Kidney (tissue), 14 donors: Measurements from ENCODE around the gene SKI. TPM values are rescaled to one million over a fixed set of nuclear protein-coding genes. Genes with fewer than 3 reads are reported as not detected.

ENCODE experiments used
- DNase-seq, 5 donors: peaks; one replicate each; pipeline ENCODE4 v3.0.0-alpha.2; 2013 to 2020
- FAIRE-seq: peaks from 2 replicates; lab custom pipeline; 2012; peaks lifted over from hg19 to GRCh38; lab: Jason Lieb, UNC
- H3K27ac ChIP-seq, 2 donors: one replicate each; pipeline ENCODE4 v1.7.0; 2013; ENCODE audit warnings: low read depth in 2 of 2, low read length in 2 of 2, inconsistent platforms in 1 of 2
- H3K27me3 ChIP-seq: one replicate; pipeline ENCODE4 v1.7.1; 2013; ENCODE audit warnings: low read length, inconsistent platforms; ENCODE audit not compliant: control insufficient read depth, insufficient read depth
- H3K36me3 ChIP-seq, 3 donors: one replicate each; pipeline versions ENCODE4 v1.7.0 to v1.7.1; 2013; ENCODE audit warnings: low read length in 3 of 3, control low read depth in 1 of 3, inconsistent platforms in 1 of 3; ENCODE audit not compliant: insufficient read depth in 3 of 3, control insufficient read depth in 2 of 3
- H3K4me1 ChIP-seq, 3 donors: one replicate each; pipeline versions ENCODE4 v1.7.0 to v1.7.1; 2013; ENCODE audit warnings: low read length in 3 of 3, inconsistent platforms in 1 of 3, low read depth in 1 of 3; ENCODE audit not compliant: control insufficient read depth in 2 of 3, insufficient read depth in 2 of 3
- H3K4me3 ChIP-seq, 3 donors: one replicate each; pipeline versions ENCODE4 v1.7.0 to v1.8.1; 2013; ENCODE audit warnings: low read length in 3 of 3, control low read depth in 1 of 3, inconsistent platforms in 1 of 3
- H3K9ac ChIP-seq, 3 donors: one replicate each; pipeline versions ENCODE4 v1.7.0 to v1.7.1; 2013; ENCODE audit warnings: low read length in 3 of 3, control low read depth in 1 of 3, inconsistent platforms in 1 of 3
- H3K9me3 ChIP-seq, 3 donors: one replicate each; pipeline versions ENCODE4 v1.7.0 to v1.7.1; 2013; ENCODE audit warnings: low read length in 3 of 3, control low read depth in 1 of 3, inconsistent platforms in 1 of 3; ENCODE audit not compliant: control insufficient read depth in 2 of 3, insufficient read depth in 1 of 3
- intact Hi-C: fragments of 100-400 bp; cut with DNase I; formaldehyde crosslinking; loops from one replicate; pipeline ENCODE4 v1.11.1; 2022
- polyA plus RNA-seq: library from polyadenylated mRNA; stranded (reverse); fragments of 350-450 nt; fragmentation: Illumina TruSeq; extraction: RNeasy Lipid Tissue Mini Kit (QIAGEN cat#74804); gene quantifications from one replicate; pipeline ENCODE4 v1.2.3, GENCODE V29; 2014; ENCODE audit warnings: low read depth, low replicate concordance; ENCODE audit not compliant: insufficient read depth
- total RNA-seq: library from RNA; stranded (reverse); fragmentation: NEBNext Ultra II Directional; extraction: Animal tissue kit (Norgen Biotek cat#: 25700); gene quantifications from one replicate; pipeline ENCODE4 v1.2.1, GENCODE V29; 2021
- TF ChIP-seq, protein P1 (sequence below): IDR thresholded peaks from 3 replicates; pipeline ENCODE4 v1.5.1; 2012; ENCODE audit warnings: mild to moderate bottlenecking, moderate library complexity, borderline replicate concordance; ENCODE audit not compliant: insufficient read depth; ENCODE audit errors: extremely low read depth
- donor health status: control.
- donor health status: control.
- donor health status: control.
- donor health status: control.
- donor health status: control.
- donor health status: DM: yes; HTN: yes; CAD: no.
- donor health status: Normal renal cell carcinoma (clear cell type).

The SKI gene
- total and polyA plus RNA-seq, 2 donors from 2014 or later = 9.2 to 78.6 TPM

DNA sequence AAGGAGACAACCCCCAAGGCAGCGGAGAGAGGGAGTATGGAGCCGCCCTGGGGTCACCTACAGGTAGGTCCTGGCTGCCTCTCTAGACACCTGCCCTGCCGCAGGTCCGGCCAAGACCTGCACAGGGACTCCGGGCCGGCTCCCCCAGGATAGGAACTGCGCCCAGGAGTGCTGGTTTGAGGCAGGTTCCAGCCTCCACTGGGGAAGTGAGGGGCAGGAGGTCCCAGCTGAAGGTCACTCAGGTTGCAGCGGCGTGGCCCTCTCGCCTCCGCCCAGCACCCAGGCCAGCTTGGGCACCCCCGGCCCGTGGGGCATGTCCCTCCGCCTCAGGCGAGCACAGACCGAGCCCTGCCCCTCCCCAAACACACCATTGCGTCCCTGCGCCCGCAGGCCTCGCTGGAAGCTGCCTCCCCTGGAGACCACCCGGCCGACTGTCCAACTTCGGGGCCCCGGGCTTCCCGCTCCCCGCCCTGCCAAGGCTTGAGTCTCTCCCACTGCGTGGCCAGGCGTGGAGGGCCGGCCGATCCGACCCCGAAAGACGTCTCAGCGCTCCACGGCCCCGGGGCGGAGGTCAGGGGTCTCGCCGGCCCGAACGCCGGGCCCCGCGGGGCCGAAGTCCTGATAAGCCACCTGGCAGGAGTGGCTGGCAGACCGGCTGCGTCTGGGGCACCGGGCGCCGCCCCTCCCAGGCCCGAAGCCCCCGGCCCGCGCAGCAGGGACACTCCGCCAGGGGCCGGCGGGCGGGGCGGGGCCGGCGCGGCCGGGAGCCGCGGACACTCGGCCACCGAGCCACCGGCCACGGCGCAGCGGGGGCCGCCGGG, 1.4 kb upstream of the SKI start:
- Histone ChIP-seq H3K4me1 (peaks cover 0 to 23% (median 5%) of the 10 kb centered on the region in 3 donors), H3K9ac (peak overlapping the region in 1 of 3 donors; percentile 58), H3K4me3 (peak overlapping the region in 2 of 3 donors; percentile 46 to 47), H3K9me3 (no peaks in the 10 kb centered on the region), H3K27ac (peak overlapping the region; percentile 98 to 99), H3K27me3 (no peaks in the 10 kb centered on the region), H3K36me3 (no peaks in the 10 kb centered on the region)
- FAIRE-seq (no peak), DNase-seq (peak in 2 of 5 donors; percentile 84 to 90)
- intact Hi-C loops = no loop called here
- TF ChIP-seq, protein P1, sequence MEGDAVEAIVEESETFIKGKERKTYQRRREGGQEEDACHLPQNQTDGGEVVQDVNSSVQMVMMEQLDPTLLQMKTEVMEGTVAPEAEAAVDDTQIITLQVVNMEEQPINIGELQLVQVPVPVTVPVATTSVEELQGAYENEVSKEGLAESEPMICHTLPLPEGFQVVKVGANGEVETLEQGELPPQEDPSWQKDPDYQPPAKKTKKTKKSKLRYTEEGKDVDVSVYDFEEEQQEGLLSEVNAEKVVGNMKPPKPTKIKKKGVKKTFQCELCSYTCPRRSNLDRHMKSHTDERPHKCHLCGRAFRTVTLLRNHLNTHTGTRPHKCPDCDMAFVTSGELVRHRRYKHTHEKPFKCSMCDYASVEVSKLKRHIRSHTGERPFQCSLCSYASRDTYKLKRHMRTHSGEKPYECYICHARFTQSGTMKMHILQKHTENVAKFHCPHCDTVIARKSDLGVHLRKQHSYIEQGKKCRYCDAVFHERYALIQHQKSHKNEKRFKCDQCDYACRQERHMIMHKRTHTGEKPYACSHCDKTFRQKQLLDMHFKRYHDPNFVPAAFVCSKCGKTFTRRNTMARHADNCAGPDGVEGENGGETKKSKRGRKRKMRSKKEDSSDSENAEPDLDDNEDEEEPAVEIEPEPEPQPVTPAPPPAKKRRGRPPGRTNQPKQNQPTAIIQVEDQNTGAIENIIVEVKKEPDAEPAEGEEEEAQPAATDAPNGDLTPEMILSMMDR = no peak

DNA sequence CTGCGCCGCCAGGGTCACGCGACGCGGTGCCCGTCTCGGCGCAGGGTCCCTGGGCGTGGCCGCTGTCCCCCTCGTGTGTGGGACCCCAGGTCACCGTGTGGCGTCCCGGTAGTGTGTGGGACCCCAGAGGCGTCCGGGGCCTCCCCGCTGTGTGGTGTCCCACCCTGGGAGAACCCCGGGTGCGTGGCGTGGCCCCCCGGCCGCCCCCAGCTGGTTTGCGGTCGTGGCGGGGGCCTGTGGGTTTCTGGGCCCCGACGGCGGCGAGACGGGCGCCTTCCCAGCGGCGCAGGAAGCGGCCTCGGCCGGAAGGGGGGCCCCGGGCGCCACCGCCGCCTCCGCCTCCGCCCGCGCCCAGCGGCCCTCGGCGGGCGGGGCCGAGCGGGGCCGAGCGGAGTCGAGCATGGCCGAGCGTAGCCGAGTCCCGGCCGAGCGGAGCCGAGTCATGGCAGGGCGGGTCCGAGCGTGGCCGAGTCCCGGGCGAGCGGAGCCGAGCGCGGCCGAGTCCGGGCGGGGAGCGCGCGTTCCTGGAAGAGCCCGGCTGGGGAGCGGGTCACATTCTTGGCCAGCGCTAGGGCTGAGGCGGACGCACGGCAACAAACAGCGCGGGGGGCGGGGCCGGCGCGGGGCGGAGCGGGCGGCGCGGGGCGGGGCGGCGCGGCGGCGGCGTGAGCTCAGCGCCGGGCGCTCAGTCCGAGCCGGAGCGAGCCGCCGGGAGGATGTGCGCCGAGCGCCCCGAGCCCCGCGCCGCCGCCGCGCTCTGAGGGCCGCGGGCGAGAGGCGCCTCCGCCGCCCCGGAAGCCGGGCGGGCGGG, 568 bp upstream of the SKI start:
- intact Hi-C loops = no loop called here
- Histone ChIP-seq H3K27me3 (no peaks in the 10 kb centered on the region), H3K4me1 (peaks cover 0 to 30% (median 10%) of the 10 kb centered on the region in 3 donors), H3K4me3 (peak overlapping the region in 2 of 3 donors; percentile 46 to 47), H3K9ac (peak overlapping the region in 2 of 3 donors; percentile 58 to 77), H3K9me3 (no peaks in the 10 kb centered on the region), H3K27ac (peak overlapping the region; percentile 98 to 99), H3K36me3 (no peaks in the 10 kb centered on the region)
- TF ChIP-seq, protein P1 = peak; percentile 11
- no peak for FAIRE-seq
- peak; percentile 98 to 99 (median 99) for DNase-seq

GRCh38 chr1:2228694-2229036, 546 bp downstream of the SKI start:
- TF ChIP-seq, protein P1 = no peak
- DNase-seq (no peak), FAIRE-seq (no peak)
- intact Hi-C loops = no loop called here
- peak overlapping the region; percentile 75 to 83 (median 78) for H3K4me3 ChIP-seq
- peak overlapping the region; percentile 51 to 62 for H3K27ac ChIP-seq
- H3K9me3 ChIP-seq = no peaks in the 10 kb centered on the region
- H3K4me1 ChIP-seq = peaks cover 0 to 41% (median 15%) of the 10 kb centered on the region in 3 donors
- H3K27me3 ChIP-seq = no peaks in the 10 kb centered on the region
- peak overlapping the region in 2 of 3 donors; percentile 55 to 81 for H3K9ac ChIP-seq
- H3K36me3 ChIP-seq = no peaks in the 10 kb centered on the region
